Endometrium (tissue), 2 donors: Measurements from ENCODE around the gene BCHE.
"Not testable (repeated sequence)": the region's sequence is repeated elsewhere in the genome, so short reads cannot be mapped to it uniquely, and the experiment has no call there.

Experiments
- FAIRE-seq: peaks from 2 replicates; lab custom pipeline; 2012; peaks lifted over from hg19 to GRCh38; lab: Jason Lieb, UNC
- donor health status: control.
- donor health status: control.

Gene BCHE

DNA sequence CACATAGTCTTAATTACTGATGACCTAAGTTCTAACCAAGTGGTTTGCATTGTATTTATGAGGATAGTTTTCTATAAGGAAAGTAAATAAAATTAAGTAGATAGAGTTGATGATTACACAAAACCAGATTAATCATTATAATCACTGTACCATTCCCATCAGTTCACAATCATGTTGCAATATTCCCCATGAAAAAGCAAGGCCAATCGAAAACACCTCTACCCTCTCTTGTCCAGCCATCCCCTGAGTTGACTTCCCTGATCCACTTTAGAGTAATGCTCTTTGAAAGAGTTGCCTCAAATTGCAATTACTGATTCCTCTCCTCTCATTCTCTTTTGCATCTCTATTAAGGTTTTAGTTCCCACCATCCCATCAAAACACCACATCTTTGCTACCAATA lies 21.0 kb downstream of the BCHE start:
- no peak for FAIRE-seq

DNA sequence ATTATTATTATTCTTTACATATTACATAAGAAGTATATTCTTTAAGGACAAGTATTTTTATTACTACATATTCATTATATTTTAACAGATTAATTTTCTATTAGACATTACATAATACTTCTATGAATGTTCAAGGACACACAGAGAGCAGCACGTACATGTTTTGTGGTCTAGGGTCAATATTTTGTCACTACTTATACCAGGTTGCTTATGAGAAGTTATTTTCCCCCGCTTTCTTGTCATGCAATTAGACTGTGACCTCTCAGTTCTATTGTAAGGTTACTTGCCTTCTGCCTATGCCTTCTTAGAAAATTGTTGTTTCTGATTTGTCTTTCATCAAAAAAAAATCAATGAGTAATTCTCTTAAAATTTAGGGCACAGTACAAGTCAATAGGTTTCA lies 21.5 kb downstream of the BCHE start:
- FAIRE-seq, result no peak

DNA sequence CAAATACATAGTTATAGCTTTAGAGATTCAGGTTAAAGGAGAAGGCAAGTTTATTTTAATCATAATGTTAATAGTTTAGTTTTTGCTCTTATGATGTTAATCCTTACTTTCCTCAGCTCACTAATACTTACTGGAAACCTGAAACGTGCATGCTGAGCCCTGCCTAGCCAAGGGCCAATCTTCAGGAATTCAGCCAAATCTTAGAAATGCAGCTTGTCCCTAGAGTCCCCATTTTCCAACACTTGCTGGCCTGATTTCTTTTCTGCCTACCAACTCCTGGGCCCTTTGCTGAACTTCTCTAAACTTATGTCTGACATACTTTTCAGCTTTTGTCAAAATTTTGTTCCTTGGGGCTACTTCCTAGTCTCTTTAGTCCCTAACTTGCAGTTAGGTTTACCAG lies 22.8 kb downstream of the BCHE start:
- FAIRE-seq, result no peak

DNA sequence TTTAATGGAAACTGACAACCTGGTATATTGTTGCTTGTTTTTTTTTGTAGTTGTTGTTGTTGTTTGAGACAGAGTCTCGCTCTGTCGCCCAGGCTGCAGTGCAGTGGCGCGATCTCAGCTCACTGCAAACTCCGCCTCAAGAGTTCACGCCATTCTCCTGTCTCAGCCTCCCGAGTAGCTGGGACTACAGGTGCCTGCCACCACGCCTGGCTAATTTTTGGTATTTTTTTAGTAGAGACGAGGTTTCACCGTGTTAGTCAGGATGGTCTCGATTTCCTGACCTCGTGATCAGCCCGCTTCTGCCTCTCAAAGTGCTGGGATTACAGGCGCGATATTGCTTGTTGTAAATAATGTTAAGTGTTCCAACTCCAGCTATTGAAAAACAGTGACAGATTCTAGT lies 29.3 kb downstream of the BCHE start:
- not testable (repeated sequence) for FAIRE-seq

DNA sequence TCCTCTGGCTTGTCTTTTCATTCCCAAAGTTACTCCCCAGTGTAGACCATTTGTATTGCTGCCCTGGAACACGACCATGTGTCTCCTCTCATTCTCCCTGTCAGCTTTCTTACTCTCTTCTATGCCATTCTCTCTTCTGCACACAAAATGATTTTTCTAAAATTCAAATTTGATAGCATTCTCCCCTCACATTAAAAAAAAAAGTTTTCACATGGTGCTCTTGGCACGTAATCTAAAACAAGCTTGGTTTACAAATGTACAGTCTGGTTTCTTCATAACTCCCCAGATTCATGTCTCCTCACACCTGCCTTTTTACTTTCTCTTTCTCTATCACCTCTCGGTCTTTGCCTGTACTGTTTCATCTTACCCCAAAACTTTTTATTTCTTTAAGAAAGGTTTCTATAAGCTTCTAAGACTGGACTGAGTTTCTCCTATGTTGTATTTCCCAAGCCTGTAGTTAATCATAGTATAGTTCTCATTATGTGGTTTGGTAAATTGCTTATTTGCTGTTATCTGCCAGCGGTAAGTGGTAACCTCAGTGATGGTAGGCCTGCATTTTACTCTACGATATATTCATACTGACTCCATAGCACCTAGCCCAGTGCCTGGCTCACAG lies 31.2 kb downstream of the BCHE start:
- FAIRE-seq, result no peak

DNA sequence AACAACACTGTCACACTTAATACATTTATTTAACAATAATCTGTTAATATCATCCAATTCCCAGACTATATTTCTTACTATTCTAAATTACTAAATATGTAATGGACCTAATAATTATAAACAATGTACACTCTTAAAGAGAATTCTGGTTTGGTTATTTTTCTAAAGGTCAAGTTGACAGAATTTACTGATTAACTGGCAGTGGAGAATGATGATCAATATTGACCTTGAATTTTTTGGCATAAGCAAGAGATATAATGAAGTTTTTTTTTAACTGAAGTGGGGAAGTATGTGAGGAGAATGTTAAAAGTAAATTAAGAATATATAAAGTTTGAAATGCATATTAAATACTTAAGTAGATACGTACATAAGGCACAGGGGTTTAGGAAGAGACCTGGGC lies 33.8 kb downstream of the BCHE start:
- no peak for FAIRE-seq

DNA sequence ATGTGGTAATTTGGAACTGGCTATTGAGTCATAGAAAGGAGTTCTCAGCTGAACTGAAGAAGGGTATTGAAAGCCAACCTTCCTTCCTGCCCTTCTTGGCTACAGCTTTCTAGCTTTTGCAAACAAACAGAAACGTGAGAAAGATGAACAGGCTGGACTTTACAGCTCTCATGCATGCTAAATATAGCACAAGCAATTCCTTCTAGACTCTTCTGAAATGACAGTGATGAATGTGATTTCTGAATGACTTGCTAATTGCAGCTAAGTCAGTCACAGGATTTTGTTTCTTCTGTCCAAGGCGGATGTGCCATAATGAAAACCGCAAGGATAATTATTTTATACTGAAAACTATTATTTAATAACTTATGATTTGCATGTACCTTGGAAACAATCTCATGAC lies 36.3 kb downstream of the BCHE start:
- FAIRE-seq, result no peak

DNA sequence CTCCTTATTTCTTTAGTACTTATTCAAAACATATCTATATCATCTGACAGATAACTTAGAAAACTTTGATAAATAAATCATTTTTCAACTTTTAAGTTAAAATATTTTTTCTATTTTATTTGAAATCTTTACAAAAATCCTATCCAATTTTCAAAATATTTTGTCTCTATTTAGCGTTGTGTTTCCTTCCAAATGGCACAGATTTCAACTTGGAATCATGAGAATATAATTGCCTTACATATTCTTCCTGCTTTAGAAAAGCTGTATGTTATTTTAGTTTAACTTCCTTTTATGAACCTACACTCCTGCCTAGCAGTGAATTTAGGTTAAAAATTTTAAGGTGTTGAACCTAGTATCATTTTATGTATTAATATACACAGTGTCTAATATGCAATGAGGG lies 38.2 kb downstream of the BCHE start:
- FAIRE-seq, result no peak

DNA sequence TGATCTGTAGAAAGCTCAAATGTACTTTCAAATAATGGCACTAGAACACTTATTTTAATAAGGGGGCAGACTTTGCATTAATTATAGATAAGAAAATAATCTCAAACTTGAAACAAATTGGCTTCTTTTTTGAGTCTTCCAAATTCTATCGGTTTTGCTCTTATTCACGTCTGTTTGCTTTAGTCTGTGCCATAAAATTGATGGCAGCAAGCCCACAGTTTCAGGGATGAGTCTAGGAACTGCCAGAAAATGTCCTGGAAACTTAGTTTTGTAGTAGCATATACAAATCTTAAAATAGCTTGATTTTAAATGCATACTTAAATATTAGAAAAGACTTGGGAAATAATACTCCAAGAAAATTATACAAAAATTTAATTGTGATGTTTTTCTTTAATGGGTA lies 39.7 kb downstream of the BCHE start:
- no peak for FAIRE-seq

DNA sequence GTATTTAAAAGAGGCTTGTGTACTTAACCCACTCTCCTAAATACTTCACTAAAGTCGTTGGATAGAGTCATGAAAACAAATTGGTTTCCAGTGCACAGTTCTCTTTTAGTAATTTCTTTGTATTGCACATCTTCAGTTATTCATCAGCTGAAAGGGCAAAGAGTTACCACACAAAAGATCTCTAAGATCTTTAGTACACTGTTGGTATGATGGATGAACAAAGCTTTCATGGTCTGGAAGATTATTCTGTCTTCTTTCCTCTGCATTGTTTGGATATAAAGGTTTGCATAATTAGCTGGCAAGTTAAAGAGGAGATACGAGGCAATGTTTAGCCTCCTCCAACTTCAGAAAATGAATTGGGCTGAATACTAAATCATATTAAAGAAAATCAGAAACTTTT lies 40.5 kb downstream of the BCHE start:
- no peak for FAIRE-seq

DNA sequence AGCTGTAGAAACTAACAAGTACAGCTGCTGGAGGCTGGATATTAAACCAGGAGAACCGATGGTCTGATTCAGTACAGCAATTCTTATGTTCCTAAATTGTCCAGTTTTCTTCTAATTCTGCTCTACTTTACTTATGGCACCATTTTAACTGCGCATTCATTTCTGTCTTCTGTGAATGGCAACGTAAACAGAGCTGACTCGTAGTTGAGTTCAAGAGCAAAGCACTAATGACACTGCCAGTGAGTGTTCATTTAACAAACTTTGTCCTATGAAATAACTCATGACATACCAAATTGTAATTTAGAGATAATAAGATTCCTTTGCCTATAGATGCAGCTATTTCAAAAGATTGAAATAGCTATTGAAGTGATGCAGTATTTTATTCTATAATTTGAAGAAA lies 48.7 kb downstream of the BCHE start:
- no peak for FAIRE-seq

DNA sequence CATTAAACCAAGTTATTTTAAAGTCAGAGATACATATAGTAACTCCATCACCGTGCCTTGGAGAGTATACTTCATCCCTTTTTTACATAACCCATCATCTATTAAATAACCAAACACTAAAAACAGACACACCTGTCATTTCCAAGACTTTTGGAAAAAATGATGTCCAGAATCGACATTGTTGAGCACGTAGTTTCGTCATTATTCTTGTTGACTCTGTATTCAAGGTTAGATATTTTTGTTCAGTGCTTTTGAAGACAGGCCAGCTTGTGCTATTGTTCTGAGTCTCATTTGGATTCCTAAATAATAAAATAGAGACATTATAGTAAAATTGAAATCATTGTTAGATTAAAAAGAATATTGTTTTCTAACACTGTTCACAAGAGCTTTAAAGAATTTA lies 51.2 kb downstream of the BCHE start:
- FAIRE-seq, result no peak

DNA sequence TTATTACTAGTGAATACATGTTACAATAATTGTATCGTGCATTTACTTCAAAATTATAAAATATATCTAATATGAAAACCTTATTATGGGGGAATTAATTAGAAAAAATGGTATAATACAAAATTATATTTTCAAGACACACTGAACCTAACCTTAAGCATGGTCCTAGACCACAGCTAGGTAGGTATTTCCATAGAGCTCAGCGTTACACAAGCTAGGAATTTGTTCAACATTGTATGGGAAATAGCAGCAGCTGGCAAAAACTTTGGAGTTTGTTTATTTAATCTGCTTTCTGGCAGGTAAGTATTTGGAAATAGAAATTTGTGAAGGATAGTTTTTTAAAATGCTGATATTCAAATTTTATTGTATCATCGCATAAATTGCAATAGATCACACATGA lies 52.9 kb downstream of the BCHE start:
- FAIRE-seq, result no peak

DNA sequence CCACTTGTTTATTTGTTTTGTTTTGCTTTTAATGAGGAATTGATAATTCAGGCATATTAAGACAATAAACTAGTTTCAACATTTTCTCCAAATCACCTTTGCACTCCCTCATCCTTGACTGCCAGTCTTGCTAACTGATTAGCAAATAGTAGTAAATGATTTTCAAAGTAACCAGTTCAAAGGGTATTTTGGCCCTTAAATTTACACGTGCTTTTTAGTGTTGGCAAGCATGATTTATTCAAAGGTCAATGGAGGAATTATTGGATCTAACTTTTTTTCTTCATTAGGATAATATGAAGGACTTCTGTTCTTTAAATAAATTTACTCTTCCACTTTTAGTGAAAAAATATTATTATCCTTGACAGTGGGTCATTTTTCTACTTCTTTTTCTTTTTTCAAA lies 53.8 kb downstream of the BCHE start:
- no peak for FAIRE-seq

DNA sequence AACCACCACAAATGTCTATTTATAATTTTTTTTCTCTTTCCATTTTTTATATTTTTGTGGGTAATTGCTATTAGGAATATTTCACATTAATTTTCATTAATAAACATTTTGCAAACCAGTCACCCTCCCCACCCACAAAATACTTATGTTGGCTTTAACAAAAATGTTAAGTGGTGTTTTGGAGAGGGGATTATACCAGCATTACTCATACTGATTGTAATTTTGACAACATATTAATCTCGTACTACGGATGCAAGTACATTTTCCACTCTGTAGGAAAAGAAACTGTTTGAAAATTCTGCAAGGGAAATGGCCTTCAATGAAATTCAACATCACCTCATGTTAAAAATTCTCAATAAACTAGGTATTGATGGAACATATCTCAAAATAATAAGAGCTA lies 58.3 kb downstream of the BCHE start:
- no peak for FAIRE-seq

DNA sequence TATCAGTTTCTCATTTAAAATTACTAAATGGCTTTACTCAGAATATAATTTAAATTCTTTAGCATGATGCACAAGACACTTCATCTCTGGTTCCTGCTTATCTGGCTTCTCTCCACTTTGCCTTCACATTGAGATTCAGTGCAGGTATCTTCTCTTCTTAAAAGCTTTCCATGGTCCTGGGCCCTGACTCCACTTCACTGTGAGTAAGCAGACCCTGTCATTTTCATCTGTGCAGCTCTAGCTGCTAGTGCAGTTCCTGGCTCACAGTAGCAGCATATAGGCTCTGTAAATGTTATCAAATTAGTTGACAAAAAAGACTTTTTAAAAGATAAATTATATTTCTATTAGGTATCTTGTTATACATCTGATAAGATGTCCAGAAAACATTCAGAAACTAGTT lies 58.8 kb downstream of the BCHE start:
- no peak for FAIRE-seq

DNA sequence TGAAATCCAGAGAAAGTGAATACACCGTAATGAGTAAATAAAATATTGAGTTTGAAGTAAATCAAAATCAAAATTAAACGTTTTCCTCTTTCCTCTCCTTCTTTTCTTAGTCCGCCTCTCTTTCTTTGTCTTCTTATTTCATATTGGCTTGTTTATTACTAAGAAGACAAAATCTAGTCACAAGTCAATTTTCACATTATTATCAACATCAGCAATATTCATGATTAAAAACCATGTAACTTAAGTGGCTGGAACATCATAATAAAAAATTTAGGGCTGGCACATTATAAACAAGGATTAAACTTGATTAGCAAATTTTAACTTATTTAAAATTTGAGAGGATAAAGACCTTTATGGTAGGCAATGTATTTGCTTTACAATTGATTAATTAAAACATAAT lies 61.4 kb downstream of the BCHE start:
- no peak for FAIRE-seq

DNA sequence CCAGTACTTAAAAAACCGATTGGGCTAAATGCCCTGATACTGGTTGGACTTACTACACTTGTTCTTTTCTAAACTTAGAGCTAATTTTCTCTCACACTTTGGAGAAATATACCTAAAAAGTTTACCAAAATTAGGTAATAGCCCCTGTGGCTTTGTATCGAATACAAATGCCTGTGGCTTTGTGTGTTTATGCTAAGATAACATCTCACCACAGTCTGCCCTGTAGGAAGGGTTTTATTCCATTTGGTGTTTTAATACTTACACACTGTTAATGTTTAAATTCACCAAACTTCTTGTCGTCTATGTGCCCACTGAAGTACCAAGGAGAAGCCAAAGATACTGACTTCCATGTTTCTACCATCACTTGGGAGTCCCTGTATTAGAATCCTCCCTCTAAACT lies 66.4 kb downstream of the BCHE start:
- FAIRE-seq, result no peak

DNA sequence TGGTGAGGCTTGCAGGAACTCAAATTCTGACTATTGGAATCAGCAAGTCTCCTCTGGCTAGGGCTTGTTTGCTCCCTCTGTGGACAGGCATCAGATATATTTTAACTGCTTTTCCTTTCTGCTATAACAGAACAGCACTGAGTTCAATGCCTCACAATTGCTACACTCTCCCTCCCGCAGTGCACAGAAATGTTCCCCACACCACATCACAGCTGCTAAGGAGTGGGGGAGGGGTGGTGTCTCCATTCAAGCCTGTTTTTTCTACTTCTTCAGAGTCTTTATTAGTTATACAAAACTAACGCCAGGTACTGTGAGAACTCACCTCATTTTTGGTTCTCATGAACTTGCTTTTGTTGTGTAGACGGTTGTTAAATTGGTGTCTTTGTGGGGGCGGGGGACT lies 68.5 kb downstream of the BCHE start:
- FAIRE-seq, result no peak

DNA sequence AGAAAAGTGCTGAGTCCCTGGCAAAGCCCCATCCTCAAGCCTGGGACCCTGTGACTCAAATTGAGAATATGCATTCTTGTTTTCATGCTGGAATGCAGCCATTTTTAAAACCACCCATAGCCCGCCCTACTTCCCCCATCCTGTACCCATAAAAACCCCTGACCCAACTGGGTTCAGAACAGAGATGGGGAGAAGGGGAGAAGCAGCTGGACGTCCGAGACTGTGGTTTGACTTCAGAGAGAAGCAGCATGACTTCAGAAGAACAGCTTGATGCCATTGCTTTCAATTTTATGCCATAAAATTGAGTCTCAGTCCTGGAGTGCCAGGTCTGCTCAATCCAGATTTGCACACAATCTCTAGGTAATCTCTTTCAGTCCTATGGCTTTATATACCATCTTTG lies 78.2 kb downstream of the BCHE start:
- FAIRE-seq, result no peak

DNA sequence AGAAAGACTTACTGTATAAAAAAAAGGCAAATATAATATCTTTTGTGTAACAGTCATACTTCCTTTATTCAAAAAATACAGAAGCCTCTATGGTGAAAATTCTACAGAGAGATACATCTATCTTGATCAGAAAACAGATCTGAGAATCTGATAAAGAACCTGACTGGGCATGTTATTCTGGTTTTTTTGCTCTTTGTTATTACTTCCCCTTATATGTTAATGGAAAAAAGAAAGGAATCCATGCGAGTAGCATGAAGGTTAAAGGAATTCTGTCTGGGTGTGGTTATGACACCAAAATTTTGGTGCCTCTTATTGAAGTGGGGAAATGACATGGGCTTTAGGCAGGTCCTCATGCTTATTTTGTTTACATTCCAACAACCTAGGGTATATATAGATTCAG lies 81.7 kb downstream of the BCHE start:
- no peak for FAIRE-seq

DNA sequence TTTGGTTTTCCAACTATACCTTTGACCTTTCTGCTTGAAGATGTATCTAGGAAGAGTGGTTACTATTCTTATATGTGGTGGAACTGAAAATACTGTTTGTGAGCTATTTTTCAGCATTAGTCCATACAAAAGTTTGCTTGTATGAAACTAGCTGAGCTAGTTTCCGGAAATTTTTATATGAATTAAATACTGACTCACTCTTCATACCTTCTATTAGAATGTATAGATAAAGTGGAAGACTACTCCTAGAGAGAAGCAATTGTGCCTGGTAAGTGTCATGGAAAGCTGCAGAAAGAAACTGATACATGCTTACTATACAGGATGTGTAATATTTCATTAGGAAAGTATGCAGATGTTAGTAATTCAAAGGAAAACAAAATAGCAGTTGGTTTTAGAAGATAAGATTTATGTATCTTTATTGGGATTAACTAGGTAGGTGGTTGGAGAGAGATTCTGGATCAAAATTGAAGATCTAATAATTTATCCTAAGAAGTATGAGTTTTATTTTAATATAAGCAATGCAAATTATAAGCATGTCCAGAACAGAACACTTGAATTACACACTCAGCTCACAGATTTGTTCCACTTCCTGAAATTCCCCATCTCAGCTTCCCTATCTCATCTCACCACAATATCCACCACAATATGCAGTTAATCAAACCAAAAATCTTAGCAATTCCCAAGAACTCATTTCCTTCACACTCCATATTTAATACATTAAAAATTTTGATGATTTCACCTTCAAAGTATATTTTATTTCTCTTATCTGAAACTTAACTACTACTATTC lies 82.8 kb downstream of the BCHE start:
- no peak for FAIRE-seq

DNA sequence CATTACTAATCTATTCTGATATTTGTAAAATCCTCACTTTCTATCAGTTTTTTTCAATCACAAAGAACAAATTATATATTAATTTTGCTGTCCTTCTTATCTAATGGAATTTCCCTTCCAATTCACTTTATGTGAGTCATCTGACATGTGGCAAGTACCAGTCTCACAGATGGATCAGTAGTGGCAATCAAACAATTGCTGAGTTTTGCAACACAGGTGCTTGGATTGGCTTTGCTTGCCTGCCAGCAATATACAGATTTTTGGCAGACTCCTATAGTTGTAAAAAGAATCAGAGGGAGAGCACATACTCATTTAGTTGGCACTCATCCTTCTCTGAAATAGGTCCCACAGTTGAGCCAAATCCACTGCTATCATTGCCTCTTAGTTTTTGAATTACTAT lies 83.7 kb downstream of the BCHE start:
- no peak for FAIRE-seq

DNA sequence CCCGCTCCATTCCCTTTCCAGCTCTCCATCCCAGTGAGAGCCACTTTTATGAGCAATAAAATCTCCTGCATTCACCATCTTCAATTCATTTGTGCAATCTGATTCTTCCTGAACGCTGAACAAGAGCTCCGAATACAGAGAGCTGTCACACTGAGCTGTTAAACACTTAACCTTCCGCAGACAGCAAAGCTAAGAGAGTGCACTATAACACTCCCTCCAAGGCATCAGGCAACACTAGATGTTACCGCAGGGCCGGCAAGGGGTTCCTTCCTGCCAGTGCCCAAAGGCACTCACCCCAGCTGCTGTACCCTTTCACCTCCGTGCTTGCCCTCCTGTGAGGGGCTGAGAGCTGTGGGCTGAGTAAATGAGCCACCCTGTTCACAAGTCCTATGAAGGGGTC lies 85.6 kb downstream of the BCHE start:
- FAIRE-seq, result no peak
